ENCODE measurements around the gene SNTN.

DNA sequence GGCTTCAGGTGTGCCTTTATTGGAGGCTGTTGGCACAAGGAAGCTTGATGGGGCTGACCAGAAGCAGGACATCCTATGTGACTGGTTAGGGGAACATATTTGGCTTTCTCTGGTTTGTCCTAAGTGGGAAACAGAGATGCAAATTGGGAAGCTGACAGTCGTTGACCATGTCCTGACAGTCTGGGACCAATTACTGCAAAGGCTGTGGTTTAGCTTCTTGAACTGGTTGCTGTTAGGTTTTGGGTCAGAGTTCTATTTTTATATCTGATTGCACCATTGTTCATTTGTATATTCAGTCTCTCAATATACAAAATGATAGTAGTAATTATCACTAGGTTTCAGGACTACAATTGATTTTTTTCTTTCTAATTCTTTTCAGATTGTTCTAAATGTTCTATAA lies 36.8 kb downstream of the SNTN start:
- TF ChIP-seq POLR2AphosphoS5 (IDR thresholded peaks at IDR 0.05; ENCODE audit: low read depth) (no peak), EZH2phosphoT487 (IDR thresholded peaks at IDR 0.05; ENCODE audit: unreplicated experiment) (no peak), EZH2 (IDR thresholded peaks at IDR 0.05; ENCODE audit: low read depth, unreplicated experiment) (no peak), CREB1 (CRISPR knock-in tag; IDR thresholded peaks at IDR 0.05; ENCODE audit: low read depth) (no peak), ZNF114 (CRISPR knock-in tag; IDR thresholded peaks at IDR 0.05) (no peak), ZNF331 (CRISPR knock-in tag; IDR thresholded peaks at IDR 0.05; ENCODE audit: low read depth) (no peak), STAT1 (IDR thresholded peaks at IDR 0.05; ENCODE audit: unreplicated experiment) (no peak), JUNB (IDR thresholded peaks at IDR 0.05; ENCODE audit: unreplicated experiment) (no peak), NANOG (IDR thresholded peaks at IDR 0.05; ENCODE audit: borderline replicate concordance) (no peak)
- TF ChIP-seq, protein P1, sequence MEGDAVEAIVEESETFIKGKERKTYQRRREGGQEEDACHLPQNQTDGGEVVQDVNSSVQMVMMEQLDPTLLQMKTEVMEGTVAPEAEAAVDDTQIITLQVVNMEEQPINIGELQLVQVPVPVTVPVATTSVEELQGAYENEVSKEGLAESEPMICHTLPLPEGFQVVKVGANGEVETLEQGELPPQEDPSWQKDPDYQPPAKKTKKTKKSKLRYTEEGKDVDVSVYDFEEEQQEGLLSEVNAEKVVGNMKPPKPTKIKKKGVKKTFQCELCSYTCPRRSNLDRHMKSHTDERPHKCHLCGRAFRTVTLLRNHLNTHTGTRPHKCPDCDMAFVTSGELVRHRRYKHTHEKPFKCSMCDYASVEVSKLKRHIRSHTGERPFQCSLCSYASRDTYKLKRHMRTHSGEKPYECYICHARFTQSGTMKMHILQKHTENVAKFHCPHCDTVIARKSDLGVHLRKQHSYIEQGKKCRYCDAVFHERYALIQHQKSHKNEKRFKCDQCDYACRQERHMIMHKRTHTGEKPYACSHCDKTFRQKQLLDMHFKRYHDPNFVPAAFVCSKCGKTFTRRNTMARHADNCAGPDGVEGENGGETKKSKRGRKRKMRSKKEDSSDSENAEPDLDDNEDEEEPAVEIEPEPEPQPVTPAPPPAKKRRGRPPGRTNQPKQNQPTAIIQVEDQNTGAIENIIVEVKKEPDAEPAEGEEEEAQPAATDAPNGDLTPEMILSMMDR (conservative IDR thresholded peaks at IDR 0.05; ENCODE audit: low read depth in 2 of 2), result no peak
- TF ChIP-seq, protein P2, sequence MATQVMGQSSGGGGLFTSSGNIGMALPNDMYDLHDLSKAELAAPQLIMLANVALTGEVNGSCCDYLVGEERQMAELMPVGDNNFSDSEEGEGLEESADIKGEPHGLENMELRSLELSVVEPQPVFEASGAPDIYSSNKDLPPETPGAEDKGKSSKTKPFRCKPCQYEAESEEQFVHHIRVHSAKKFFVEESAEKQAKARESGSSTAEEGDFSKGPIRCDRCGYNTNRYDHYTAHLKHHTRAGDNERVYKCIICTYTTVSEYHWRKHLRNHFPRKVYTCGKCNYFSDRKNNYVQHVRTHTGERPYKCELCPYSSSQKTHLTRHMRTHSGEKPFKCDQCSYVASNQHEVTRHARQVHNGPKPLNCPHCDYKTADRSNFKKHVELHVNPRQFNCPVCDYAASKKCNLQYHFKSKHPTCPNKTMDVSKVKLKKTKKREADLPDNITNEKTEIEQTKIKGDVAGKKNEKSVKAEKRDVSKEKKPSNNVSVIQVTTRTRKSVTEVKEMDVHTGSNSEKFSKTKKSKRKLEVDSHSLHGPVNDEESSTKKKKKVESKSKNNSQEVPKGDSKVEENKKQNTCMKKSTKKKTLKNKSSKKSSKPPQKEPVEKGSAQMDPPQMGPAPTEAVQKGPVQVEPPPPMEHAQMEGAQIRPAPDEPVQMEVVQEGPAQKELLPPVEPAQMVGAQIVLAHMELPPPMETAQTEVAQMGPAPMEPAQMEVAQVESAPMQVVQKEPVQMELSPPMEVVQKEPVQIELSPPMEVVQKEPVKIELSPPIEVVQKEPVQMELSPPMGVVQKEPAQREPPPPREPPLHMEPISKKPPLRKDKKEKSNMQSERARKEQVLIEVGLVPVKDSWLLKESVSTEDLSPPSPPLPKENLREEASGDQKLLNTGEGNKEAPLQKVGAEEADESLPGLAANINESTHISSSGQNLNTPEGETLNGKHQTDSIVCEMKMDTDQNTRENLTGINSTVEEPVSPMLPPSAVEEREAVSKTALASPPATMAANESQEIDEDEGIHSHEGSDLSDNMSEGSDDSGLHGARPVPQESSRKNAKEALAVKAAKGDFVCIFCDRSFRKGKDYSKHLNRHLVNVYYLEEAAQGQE (IDR thresholded peaks at IDR 0.05; ENCODE audit: unreplicated experiment), result no peak
- TF ChIP-seq, protein P3, sequence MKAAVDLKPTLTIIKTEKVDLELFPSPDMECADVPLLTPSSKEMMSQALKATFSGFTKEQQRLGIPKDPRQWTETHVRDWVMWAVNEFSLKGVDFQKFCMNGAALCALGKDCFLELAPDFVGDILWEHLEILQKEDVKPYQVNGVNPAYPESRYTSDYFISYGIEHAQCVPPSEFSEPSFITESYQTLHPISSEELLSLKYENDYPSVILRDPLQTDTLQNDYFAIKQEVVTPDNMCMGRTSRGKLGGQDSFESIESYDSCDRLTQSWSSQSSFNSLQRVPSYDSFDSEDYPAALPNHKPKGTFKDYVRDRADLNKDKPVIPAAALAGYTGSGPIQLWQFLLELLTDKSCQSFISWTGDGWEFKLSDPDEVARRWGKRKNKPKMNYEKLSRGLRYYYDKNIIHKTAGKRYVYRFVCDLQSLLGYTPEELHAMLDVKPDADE (IDR thresholded peaks at IDR 0.05), result no peak
- TF ChIP-seq, protein P4, sequence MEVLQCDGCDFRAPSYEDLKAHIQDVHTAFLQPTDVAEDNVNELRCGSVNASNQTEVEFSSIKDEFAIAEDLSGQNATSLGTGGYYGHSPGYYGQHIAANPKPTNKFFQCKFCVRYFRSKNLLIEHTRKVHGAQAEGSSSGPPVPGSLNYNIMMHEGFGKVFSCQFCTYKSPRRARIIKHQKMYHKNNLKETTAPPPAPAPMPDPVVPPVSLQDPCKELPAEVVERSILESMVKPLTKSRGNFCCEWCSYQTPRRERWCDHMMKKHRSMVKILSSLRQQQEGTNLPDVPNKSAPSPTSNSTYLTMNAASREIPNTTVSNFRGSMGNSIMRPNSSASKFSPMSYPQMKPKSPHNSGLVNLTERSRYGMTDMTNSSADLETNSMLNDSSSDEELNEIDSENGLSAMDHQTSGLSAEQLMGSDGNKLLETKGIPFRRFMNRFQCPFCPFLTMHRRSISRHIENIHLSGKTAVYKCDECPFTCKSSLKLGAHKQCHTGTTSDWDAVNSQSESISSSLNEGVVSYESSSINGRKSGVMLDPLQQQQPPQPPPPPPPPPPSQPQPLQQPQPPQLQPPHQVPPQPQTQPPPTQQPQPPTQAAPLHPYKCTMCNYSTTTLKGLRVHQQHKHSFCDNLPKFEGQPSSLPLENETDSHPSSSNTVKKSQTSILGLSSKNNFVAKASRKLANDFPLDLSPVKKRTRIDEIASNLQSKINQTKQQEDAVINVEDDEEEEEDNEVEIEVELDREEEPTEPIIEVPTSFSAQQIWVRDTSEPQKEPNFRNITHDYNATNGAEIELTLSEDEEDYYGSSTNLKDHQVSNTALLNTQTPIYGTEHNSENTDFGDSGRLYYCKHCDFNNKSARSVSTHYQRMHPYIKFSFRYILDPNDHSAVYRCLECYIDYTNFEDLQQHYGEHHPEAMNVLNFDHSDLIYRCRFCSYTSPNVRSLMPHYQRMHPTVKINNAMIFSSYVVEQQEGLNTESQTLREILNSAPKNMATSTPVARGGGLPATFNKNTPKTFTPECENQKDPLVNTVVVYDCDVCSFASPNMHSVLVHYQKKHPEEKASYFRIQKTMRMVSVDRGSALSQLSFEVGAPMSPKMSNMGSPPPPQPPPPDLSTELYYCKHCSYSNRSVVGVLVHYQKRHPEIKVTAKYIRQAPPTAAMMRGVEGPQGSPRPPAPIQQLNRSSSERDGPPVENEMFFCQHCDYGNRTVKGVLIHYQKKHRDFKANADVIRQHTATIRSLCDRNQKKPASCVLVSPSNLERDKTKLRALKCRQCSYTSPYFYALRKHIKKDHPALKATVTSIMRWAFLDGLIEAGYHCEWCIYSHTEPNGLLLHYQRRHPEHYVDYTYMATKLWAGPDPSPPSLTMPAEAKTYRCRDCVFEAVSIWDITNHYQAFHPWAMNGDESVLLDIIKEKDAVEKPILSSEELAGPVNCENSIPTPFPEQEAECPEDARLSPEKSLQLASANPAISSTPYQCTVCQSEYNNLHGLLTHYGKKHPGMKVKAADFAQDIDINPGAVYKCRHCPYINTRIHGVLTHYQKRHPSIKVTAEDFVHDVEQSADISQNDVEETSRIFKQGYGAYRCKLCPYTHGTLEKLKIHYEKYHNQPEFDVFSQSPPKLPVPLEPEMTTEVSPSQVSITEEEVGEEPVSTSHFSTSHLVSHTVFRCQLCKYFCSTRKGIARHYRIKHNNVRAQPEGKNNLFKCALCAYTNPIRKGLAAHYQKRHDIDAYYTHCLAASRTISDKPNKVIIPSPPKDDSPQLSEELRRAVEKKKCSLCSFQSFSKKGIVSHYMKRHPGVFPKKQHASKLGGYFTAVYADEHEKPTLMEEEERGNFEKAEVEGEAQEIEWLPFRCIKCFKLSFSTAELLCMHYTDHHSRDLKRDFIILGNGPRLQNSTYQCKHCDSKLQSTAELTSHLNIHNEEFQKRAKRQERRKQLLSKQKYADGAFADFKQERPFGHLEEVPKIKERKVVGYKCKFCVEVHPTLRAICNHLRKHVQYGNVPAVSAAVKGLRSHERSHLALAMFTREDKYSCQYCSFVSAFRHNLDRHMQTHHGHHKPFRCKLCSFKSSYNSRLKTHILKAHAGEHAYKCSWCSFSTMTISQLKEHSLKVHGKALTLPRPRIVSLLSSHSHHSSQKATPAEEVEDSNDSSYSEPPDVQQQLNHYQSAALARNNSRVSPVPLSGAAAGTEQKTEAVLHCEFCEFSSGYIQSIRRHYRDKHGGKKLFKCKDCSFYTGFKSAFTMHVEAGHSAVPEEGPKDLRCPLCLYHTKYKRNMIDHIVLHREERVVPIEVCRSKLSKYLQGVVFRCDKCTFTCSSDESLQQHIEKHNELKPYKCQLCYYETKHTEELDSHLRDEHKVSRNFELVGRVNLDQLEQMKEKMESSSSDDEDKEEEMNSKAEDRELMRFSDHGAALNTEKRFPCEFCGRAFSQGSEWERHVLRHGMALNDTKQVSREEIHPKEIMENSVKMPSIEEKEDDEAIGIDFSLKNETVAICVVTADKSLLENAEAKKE (CRISPR knock-in tag; IDR thresholded peaks at IDR 0.05), result no peak
